ENCODE measurements around the gene OPA3.

GRCh38 chr19:45501730-45502014 is 82.9 kb downstream of the OPA3 start:
- TF ChIP-seq CTCF (IDR thresholded peaks at IDR 0.05; ENCODE audit: poor library complexity, severe bottlenecking) (no peak), SMC3 (conservative IDR thresholded peaks at IDR 0.05; ENCODE audit: poor library complexity) (no peak), MXI1 (conservative IDR thresholded peaks at IDR 0.05; ENCODE audit: poor library complexity, severe bottlenecking) (no peak), EZH2 (IDR thresholded peaks at IDR 0.05; ENCODE audit: borderline replicate concordance, insufficient read depth, low read length, poor library complexity, severe bottlenecking) (no peak), RAD21 (conservative IDR thresholded peaks at IDR 0.05) (no peak)
- TF ChIP-seq, protein P1, sequence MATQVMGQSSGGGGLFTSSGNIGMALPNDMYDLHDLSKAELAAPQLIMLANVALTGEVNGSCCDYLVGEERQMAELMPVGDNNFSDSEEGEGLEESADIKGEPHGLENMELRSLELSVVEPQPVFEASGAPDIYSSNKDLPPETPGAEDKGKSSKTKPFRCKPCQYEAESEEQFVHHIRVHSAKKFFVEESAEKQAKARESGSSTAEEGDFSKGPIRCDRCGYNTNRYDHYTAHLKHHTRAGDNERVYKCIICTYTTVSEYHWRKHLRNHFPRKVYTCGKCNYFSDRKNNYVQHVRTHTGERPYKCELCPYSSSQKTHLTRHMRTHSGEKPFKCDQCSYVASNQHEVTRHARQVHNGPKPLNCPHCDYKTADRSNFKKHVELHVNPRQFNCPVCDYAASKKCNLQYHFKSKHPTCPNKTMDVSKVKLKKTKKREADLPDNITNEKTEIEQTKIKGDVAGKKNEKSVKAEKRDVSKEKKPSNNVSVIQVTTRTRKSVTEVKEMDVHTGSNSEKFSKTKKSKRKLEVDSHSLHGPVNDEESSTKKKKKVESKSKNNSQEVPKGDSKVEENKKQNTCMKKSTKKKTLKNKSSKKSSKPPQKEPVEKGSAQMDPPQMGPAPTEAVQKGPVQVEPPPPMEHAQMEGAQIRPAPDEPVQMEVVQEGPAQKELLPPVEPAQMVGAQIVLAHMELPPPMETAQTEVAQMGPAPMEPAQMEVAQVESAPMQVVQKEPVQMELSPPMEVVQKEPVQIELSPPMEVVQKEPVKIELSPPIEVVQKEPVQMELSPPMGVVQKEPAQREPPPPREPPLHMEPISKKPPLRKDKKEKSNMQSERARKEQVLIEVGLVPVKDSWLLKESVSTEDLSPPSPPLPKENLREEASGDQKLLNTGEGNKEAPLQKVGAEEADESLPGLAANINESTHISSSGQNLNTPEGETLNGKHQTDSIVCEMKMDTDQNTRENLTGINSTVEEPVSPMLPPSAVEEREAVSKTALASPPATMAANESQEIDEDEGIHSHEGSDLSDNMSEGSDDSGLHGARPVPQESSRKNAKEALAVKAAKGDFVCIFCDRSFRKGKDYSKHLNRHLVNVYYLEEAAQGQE (IDR thresholded peaks at IDR 0.05; ENCODE audit: borderline replicate concordance) = no peak

All from neural cell (in vitro differentiated cells).